GM18519 (cell line): Measurements from ENCODE around the gene NRXN2.

Experiments used
- ATAC-seq: cut with Tn5 transposase; IDR thresholded peaks from one replicate; pipeline ENCODE4 v1.9.1; 2021; ENCODE audit warnings: mild to moderate bottlenecking, moderate library complexity; ENCODE audit not compliant: unreplicated experiment, low FRiP score

Gene NRXN2

GRCh38 chr11:64723117-64723906 is at the start of gene NRXN2:
Gene NRXN2 (minus strand): TSS chr11:64723197. CDS start chr11:64713699, 9,498 bp downstream.
- ATAC-seq: no peak

- no peak for ATAC-seq
Observed at GRCh38 chr11:64772303-64773018, 49.5 kb upstream of the NRXN2 start.

- ATAC-seq: no peak
Observed at GRCh38 chr11:64771861-64772260, 48.9 kb upstream of the NRXN2 start.

GRCh38 chr11:64770120-64770519 is 47.1 kb upstream of the NRXN2 start:
- ATAC-seq: no peak

GRCh38 chr11:64769283-64769682 is 46.3 kb upstream of the NRXN2 start:
- ATAC-seq: no peak

GRCh38 chr11:64768300-64768694 is 45.3 kb upstream of the NRXN2 start:
- no peak for ATAC-seq

GRCh38 chr11:64767344-64768299 is 44.6 kb upstream of the NRXN2 start:
- no peak for ATAC-seq

- no peak for ATAC-seq
Observed at GRCh38 chr11:64766881-64767280, 43.9 kb upstream of the NRXN2 start.

GRCh38 chr11:64765851-64766665 is 43.1 kb upstream of the NRXN2 start:
- ATAC-seq: no peak

GRCh38 chr11:64765291-64765850 is 42.4 kb upstream of the NRXN2 start:
- no peak for ATAC-seq

GRCh38 chr11:64764753-64765152 is 41.8 kb upstream of the NRXN2 start:
- no peak for ATAC-seq

- no peak for ATAC-seq
Observed at GRCh38 chr11:64764040-64764611, 41.1 kb upstream of the NRXN2 start.

- ATAC-seq: no peak
Observed at GRCh38 chr11:64763526-64764039, 40.6 kb upstream of the NRXN2 start.

GRCh38 chr11:64762674-64763525 is 39.9 kb upstream of the NRXN2 start:
- ATAC-seq: no peak

- ATAC-seq: no peak
Observed at GRCh38 chr11:64762277-64762673, 39.3 kb upstream of the NRXN2 start.

- no peak for ATAC-seq
Observed at GRCh38 chr11:64760759-64761420, 37.9 kb upstream of the NRXN2 start.
